GM10266 (cell line): Measurements from ENCODE around the gene ZNF385B.

Source experiments
- DNase-seq: peaks from one replicate; pipeline ENCODE4 v3.0.0; 2012; ENCODE audit errors: extremely low spot score
- TF ChIP-seq, protein P1 (sequence below): IDR thresholded peaks from 2 replicates; pipeline ENCODE4 v1.5.1; 2012; ENCODE audit warnings: mild to moderate bottlenecking, low read depth; ENCODE audit not compliant: control insufficient read depth, insufficient read depth; ENCODE audit errors: missing control alignments

Gene ZNF385B

DNA sequence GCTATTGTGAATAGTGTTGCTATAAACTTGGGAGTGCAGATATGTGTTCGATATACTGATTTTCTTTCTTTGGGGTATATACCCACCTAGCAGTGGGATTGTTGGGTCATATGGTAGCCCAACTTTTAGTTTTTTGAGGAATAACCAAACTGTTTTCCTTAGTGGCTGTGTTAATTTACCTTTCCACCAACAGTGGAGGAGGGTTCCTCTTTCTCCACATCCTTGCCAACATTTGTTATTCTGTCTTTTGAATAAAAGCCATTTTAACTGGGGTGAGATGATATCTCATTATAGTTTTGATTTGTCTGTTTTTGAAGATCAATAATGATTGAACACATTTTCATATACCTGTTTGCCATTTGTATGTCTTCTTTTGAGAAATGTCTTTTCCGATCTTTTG lies 314.8 kb downstream of the ZNF385B start:
- TF ChIP-seq, protein P1, sequence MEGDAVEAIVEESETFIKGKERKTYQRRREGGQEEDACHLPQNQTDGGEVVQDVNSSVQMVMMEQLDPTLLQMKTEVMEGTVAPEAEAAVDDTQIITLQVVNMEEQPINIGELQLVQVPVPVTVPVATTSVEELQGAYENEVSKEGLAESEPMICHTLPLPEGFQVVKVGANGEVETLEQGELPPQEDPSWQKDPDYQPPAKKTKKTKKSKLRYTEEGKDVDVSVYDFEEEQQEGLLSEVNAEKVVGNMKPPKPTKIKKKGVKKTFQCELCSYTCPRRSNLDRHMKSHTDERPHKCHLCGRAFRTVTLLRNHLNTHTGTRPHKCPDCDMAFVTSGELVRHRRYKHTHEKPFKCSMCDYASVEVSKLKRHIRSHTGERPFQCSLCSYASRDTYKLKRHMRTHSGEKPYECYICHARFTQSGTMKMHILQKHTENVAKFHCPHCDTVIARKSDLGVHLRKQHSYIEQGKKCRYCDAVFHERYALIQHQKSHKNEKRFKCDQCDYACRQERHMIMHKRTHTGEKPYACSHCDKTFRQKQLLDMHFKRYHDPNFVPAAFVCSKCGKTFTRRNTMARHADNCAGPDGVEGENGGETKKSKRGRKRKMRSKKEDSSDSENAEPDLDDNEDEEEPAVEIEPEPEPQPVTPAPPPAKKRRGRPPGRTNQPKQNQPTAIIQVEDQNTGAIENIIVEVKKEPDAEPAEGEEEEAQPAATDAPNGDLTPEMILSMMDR: no peak
- no peak for DNase-seq

DNA sequence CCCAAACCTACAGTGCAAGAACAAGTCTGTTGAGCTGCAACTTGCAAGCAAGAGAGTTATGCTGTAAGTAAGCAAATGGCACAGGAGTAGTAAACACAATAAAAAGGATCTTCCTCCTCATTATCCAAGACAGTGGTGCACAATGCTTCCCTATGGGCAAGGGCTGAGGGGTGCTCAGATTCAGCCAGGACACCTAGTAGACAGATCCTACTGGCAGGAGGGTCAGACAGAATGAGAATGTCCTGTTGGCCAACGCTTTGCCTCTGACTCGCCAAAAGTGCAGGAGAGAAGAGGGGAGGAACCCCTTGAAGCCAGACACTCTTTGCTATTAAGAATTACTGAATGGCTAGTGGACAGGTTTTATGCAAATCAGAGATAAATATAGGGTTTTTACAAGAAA lies 316.4 kb downstream of the ZNF385B start:
- TF ChIP-seq, protein P1: no peak
- no peak for DNase-seq

DNA sequence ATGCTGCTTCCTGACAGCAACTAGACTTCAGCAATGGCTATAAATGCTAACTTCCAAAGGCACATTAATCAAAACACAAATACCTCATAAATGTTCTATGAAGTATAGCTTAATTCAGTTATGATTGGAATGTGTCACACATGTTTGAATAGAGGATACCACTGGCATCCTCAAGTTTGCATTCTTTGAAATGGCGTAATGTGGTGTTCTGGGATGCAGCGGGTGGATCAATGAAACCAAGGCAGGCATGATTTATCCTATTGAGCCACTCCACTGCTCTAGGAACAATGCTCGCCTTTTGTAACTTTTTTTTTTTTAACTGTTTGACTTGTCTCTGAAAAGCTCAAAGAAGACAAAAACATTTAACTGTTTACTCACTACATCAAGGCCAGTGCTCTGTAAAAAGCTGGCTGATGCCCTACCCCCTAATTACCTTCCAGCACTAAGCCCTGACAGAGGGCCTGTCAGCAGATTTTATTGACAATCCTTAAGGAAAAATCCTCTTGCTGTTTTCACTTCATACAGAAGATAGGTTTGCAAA lies 318.0 kb downstream of the ZNF385B start:
- no peak for DNase-seq
- TF ChIP-seq, protein P1: no peak

GRCh38 chr2:179541586-179541985 lies 319.8 kb downstream of the ZNF385B start:
- DNase-seq: no peak
- TF ChIP-seq, protein P1: no peak

DNA sequence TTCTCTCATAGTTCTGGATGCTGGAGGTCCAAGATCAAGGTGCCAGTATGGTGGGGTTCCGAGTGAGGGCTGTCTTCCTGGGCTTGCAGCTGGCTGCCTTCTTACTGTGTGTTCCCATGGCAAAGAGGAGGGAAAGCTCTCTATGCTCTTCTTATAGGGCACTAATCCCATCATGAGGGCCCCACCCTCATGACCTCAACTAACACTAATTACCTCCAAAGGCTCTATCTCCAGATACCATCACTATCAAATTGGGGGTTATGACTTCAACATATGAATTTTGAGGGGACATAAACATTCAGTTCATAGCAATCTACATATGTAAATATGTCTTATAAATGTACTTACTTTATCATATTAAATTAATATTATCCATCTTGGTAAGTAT lies 322.3 kb downstream of the ZNF385B start:
- no peak for DNase-seq
- TF ChIP-seq, protein P1: no peak

DNA sequence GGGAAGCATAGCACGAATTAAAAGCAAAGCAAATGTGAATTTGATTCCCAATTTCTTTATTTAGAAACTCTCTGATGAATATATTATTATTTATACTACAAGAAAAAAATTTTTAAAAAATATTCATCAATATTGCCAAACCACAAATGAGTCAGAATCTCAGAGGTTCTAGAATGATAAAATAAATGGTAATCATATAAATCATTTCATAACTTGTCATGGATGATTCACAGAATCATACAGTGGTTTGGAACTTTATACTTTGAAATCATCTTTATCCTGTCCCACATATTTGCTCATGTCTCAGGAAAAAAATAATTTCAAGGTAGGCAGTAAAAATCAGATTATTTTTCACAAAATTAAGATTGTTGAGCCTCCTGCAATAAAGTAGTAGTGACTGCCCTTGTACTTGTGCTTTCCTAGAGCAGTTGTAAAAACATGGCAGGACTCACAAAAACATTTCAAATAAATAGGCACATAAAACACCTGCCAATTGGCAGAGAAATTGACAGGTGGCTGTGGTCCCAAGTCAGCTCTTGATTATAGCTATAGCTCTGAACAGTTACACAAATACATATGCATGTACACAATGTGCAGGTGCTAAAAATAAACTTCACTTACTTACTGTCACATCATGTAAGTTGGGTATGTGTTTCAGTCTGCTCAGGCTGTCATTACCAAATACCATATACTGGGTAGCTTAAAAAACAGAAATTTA lies 322.8 kb downstream of the ZNF385B start:
- TF ChIP-seq, protein P1: no peak
- no peak for DNase-seq

- TF ChIP-seq, protein P1: no peak
Observed at GRCh38 chr2:179536185-179536584, 325.2 kb downstream of the ZNF385B start.

More at GRCh38 chr2:179536185-179536584, 325.2 kb downstream of the ZNF385B start:
- no peak for DNase-seq
